Vagina (tissue), 2 donors: Measurements from ENCODE around the gene SSNA1. TPM values are rescaled to one million over a fixed set of nuclear protein-coding genes. Genes with fewer than 3 reads are reported as not detected.

Experiments used
- DNase-seq, 2 donors: peaks; one replicate each; pipeline ENCODE4 v3.0.0-alpha.2; 2017; ENCODE audit errors: extremely low spot score in 2 of 2
- H3K27ac ChIP-seq: fragments of 200-600 bp; sonication (generic); one replicate; pipeline ENCODE4 v1.5.1; 2019
- H3K27me3 ChIP-seq: fragments of 200-600 bp; sonication (generic); one replicate; pipeline ENCODE4 v1.5.1; 2019
- H3K36me3 ChIP-seq, 2 donors: fragments of 200-600 bp; sonication (generic); one replicate each; pipeline ENCODE4 v1.5.1; 2017 to 2019
- H3K4me1 ChIP-seq: fragments of 200-600 bp; sonication (generic); one replicate; pipeline ENCODE4 v1.5.1; 2019
- H3K4me3 ChIP-seq, 2 donors: fragments of 200-600 bp; sonication (generic); 1 replicate in 1 of 2; 2 replicates in 1 of 2; pipeline ENCODE4 v1.5.1; 2016 to 2019
- H3K9me3 ChIP-seq: fragments of 200-600 bp; sonication (generic); one replicate; pipeline ENCODE4 v1.5.1; 2019
- CTCF ChIP-seq, 3 experiments: fragments of 450-650 bp in 2 of 3; fragments of 200-600 bp in 1 of 3; sonication (generic) in 1 of 3; IDR thresholded peaks; one replicate each; pipeline ENCODE4 v1.5.1; 2017 to 2019; ENCODE audit warnings: antibody characterized with exemption in 3 of 3, mild to moderate bottlenecking in 2 of 3, moderate library complexity in 2 of 3
- POLR2A ChIP-seq, 2 donors: fragments of 450-650 bp; IDR thresholded peaks; one replicate each; pipeline ENCODE4 v1.6.1; 2017; ENCODE audit warnings: antibody characterized with exemption in 2 of 2, mild to moderate bottlenecking in 2 of 2, moderate library complexity in 2 of 2
- POLR2AphosphoS5 ChIP-seq, 2 donors: sonication (generic); formaldehyde crosslinking; IDR thresholded peaks; one replicate each; pipeline ENCODE4 v1.9.0; 2017; ENCODE audit warnings: antibody characterized with exemption in 2 of 2, mild to moderate bottlenecking in 2 of 2, low read depth in 1 of 2; ENCODE audit not compliant: insufficient read depth in 1 of 2
- intact Hi-C: fragments of 100-400 bp; cut with DNase I; formaldehyde crosslinking; loops from one replicate; pipeline ENCODE4 v1.15.1; 2023
- total RNA-seq: library from RNA; depleted of rRNA; stranded (reverse); fragments of >200 nt; gene quantifications from one replicate; pipeline ENCODE4 v1.2.3, GENCODE V29; 2016

Gene SSNA1
- total RNA-seq, 1 donor from 2014 or later = 49.8 TPM

GRCh38 chr9:137141050-137141810 is 47.2 kb upstream of the SSNA1 start:
- H3K9me3 ChIP-seq = no peaks in the 10 kb centered on the region
- no peak for TF ChIP-seq POLR2A (IDR thresholded peaks at IDR 0.05)
- TF ChIP-seq CTCF (IDR thresholded peaks at IDR 0.05) = no peak
- no peak for TF ChIP-seq POLR2AphosphoS5 (IDR thresholded peaks at IDR 0.05; ENCODE audit: insufficient read depth in 1 of 2, low read depth in 1 of 2)
- no peaks in the 10 kb centered on the region for H3K27me3 ChIP-seq
- peaks cover 11% of the 10 kb centered on the region for H3K4me1 ChIP-seq
- no peak overlapping the region for H3K27ac ChIP-seq
- intact Hi-C loops = no loop called here
- H3K36me3 ChIP-seq = no peaks in the 10 kb centered on the region
- no peak for DNase-seq
- H3K4me3 ChIP-seq = no peak overlapping the region

GRCh38 chr9:137141976-137142936 is 46.2 kb upstream of the SSNA1 start:
- DNase-seq = no peak
- no peak overlapping the region for H3K27ac ChIP-seq
- H3K4me3 ChIP-seq = no peak overlapping the region
- peaks cover 11% of the 10 kb centered on the region for H3K4me1 ChIP-seq
- no peaks in the 10 kb centered on the region for H3K9me3 ChIP-seq
- intact Hi-C loops = no loop called here
- H3K36me3 ChIP-seq = no peaks in the 10 kb centered on the region
- H3K27me3 ChIP-seq = no peaks in the 10 kb centered on the region
- TF ChIP-seq POLR2A (IDR thresholded peaks at IDR 0.05) (no peak), POLR2AphosphoS5 (IDR thresholded peaks at IDR 0.05; ENCODE audit: insufficient read depth in 1 of 2, low read depth in 1 of 2) (no peak), CTCF (IDR thresholded peaks at IDR 0.05) (no peak)

GRCh38 chr9:137143459-137143858 is 45.0 kb upstream of the SSNA1 start:
- Histone ChIP-seq H3K27ac (no peak overlapping the region), H3K27me3 (no peaks in the 10 kb centered on the region), H3K9me3 (no peaks in the 10 kb centered on the region), H3K4me1 (peaks cover 6% of the 10 kb centered on the region), H3K36me3 (no peaks in the 10 kb centered on the region), H3K4me3 (no peak overlapping the region)
- intact Hi-C loops = no loop called here
- no peak for DNase-seq
- TF ChIP-seq CTCF (IDR thresholded peaks at IDR 0.05) (no peak), POLR2A (IDR thresholded peaks at IDR 0.05) (no peak), POLR2AphosphoS5 (IDR thresholded peaks at IDR 0.05; ENCODE audit: insufficient read depth in 1 of 2, low read depth in 1 of 2) (no peak)

GRCh38 chr9:137145731-137146526 is 42.5 kb upstream of the SSNA1 start:
- H3K4me3 ChIP-seq = no peak overlapping the region
- no peaks in the 10 kb centered on the region for H3K27me3 ChIP-seq
- intact Hi-C loops = no loop called here
- no peaks in the 10 kb centered on the region for H3K9me3 ChIP-seq
- DNase-seq = no peak
- no peaks in the 10 kb centered on the region for H3K36me3 ChIP-seq
- TF ChIP-seq POLR2A (IDR thresholded peaks at IDR 0.05) (no peak), CTCF (IDR thresholded peaks at IDR 0.05) (no peak), POLR2AphosphoS5 (IDR thresholded peaks at IDR 0.05; ENCODE audit: insufficient read depth in 1 of 2, low read depth in 1 of 2) (no peak)
- H3K4me1 ChIP-seq = no peaks in the 10 kb centered on the region
- H3K27ac ChIP-seq = no peak overlapping the region
